Caco-2 (cell line): Measurements from ENCODE around the gene RGPD8. TPM values are rescaled to one million over a fixed set of nuclear protein-coding genes. Genes with fewer than 3 reads are reported as not detected.

Experiments used
- BruUV-seq: library from RNA; stranded (reverse); fragments of 400-500 nt; replicated peaks from 2 replicates; lab custom pipeline; 2021; lab: Mats Ljungman, UMichigan
- CTCF ChIA-PET: fragments of 300-600 bp; sonication (Branson Sonifier 250); formaldehyde crosslinking; loops from one replicate; lab custom pipeline; 2022; ENCODE audit warnings: antibody characterized with exemption; lab: Charles Lee
- POLR2A ChIA-PET: fragments of 300-600 bp; sonication (Branson Sonifier 250); formaldehyde crosslinking; loops from one replicate; lab custom pipeline; 2022; ENCODE audit warnings: antibody characterized with exemption; lab: Charles Lee
- DNase-seq, 2 experiments: peaks; one replicate each; pipeline versions ENCODE4 v3.0.0 to v3.0.0-alpha.2; 2020 to 2022
- H3K27me3 ChIP-seq: replicated peaks from 2 replicates; pipeline ENCODE4 v1.6.0; 2011; ENCODE audit warnings: low read length; ENCODE audit not compliant: control insufficient read depth, insufficient read depth
- H3K36me3 ChIP-seq: 2 replicates; pipeline ENCODE4 v1.5.1; 2011; ENCODE audit warnings: low read length; ENCODE audit not compliant: control insufficient read depth, insufficient read depth
- H3K4me1 ChIP-seq: fragments of 250-450 bp; sonication (Bioruptor Pico); 2 replicates; pipeline ENCODE4 v1.5.1; 2020; ENCODE audit warnings: mild to moderate bottlenecking
- H3K4me3 ChIP-seq: 2 replicates; pipeline ENCODE4 v1.5.1; 2011; ENCODE audit warnings: low read depth, mild to moderate bottlenecking, control low read depth, low read length
- H3K9me3 ChIP-seq: fragments of 250-450 bp; sonication (Bioruptor Pico); 2 replicates; pipeline ENCODE4 v1.5.1; 2020; ENCODE audit warnings: mild to moderate bottlenecking, moderate library complexity
- H3K27ac Mint-ChIP-seq: one replicate; pipeline ENCODE4 v1.8.0; 2022; ENCODE audit warnings: mixed read lengths; ENCODE audit not compliant: unreplicated experiment
- H3K27me3 Mint-ChIP-seq: one replicate; pipeline ENCODE4 v1.8.0; 2022; ENCODE audit warnings: mixed read lengths; ENCODE audit not compliant: insufficient read depth, unreplicated experiment
- H3K36me3 Mint-ChIP-seq: one replicate; pipeline ENCODE4 v1.8.0; 2022; ENCODE audit warnings: mild to moderate bottlenecking, mixed read lengths; ENCODE audit not compliant: insufficient read depth, unreplicated experiment
- H3K4me1 Mint-ChIP-seq: one replicate; pipeline ENCODE4 v1.8.0; 2022; ENCODE audit warnings: low read depth, mixed read lengths; ENCODE audit not compliant: unreplicated experiment
- H3K4me3 Mint-ChIP-seq: one replicate; pipeline ENCODE4 v1.8.0; 2022; ENCODE audit warnings: mild to moderate bottlenecking, moderate library complexity, mixed read lengths; ENCODE audit not compliant: unreplicated experiment
- H3K9me3 Mint-ChIP-seq: one replicate; pipeline ENCODE4 v1.8.0; 2022; ENCODE audit warnings: mixed read lengths; ENCODE audit not compliant: unreplicated experiment
- intact Hi-C: fragments of 100-400 bp; cut with micrococcal nuclease; formaldehyde crosslinking; loops from one replicate; pipeline ENCODE4 v1.10.0; 2022; ENCODE audit not compliant: unreplicated experiment
- total RNA-seq: library from RNA; stranded (reverse); gene quantifications from 2 replicates; pipeline ENCODE4 v1.2.3, GENCODE V29; 2022
- TF ChIP-seq, protein P1 (sequence below), 2 experiments: fragments of 200-600 bp in 1 of 2; IDR thresholded peaks; 1 replicate in 1 of 2; 2 replicates in 1 of 2; pipeline versions ENCODE4 v1.5.1 to v1.8.0; 2011 to 2022; ENCODE audit warnings: antibody characterized with exemption in 1 of 2, control low read depth in 1 of 2, inconsistent platforms in 1 of 2, low read depth in 1 of 2, low read length in 1 of 2, mild to moderate bottlenecking in 1 of 2, moderate library complexity in 1 of 2; ENCODE audit not compliant: insufficient read depth in 1 of 2, severe bottlenecking in 1 of 2, unreplicated experiment in 1 of 2

Gene RGPD8
- total RNA-seq, 1 experiment from 2014 or later: 17.5 TPM

DNA sequence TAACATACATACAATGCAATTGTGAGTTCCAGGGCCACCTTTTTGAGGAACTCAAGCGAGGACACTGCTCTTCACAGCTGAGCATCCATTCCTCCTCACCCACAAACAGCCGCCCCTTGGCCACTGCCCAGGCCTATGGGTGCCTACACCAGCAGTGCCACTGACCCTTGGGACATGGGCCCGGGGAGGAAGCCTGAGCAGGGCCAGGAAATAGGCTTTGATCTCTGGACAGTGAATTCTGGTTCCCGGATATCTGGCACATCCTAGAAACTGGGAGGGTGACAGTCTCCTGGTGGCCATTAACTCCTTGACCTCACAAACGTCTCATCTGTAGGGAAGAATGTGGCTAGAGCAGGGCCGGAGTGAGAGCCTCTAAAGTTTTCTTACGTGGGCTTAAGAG is 43.0 kb upstream of the RGPD8 start:
- Histone ChIP-seq H3K4me3 (no peak overlapping the region), H3K9me3 (no peaks in the 10 kb centered on the region), H3K4me1 (no peaks in the 10 kb centered on the region), H3K27me3 (no peaks in the 10 kb centered on the region), H3K36me3 (no peaks in the 10 kb centered on the region)
- Mint-ChIP-seq H3K36me3 (peaks cover 6% of the 10 kb centered on the region), H3K27ac (no peak overlapping the region), H3K9me3 (no peaks in the 10 kb centered on the region), H3K27me3 (no peaks in the 10 kb centered on the region), H3K4me1 (no peaks in the 10 kb centered on the region), H3K4me3 (no peak overlapping the region)
- intact Hi-C loops: no loop called here
- TF ChIP-seq, protein P1, sequence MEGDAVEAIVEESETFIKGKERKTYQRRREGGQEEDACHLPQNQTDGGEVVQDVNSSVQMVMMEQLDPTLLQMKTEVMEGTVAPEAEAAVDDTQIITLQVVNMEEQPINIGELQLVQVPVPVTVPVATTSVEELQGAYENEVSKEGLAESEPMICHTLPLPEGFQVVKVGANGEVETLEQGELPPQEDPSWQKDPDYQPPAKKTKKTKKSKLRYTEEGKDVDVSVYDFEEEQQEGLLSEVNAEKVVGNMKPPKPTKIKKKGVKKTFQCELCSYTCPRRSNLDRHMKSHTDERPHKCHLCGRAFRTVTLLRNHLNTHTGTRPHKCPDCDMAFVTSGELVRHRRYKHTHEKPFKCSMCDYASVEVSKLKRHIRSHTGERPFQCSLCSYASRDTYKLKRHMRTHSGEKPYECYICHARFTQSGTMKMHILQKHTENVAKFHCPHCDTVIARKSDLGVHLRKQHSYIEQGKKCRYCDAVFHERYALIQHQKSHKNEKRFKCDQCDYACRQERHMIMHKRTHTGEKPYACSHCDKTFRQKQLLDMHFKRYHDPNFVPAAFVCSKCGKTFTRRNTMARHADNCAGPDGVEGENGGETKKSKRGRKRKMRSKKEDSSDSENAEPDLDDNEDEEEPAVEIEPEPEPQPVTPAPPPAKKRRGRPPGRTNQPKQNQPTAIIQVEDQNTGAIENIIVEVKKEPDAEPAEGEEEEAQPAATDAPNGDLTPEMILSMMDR (IDR thresholded peaks at IDR 0.05; ENCODE audit: insufficient read depth in 1 of 2, low read depth in 1 of 2, low read length in 1 of 2, severe bottlenecking in 1 of 2, unreplicated experiment in 1 of 2): no peak
- DNase-seq: no peak
- ChIA-PET POLR2A (no interaction called here), CTCF (no interaction called here)
- no TSS peak for BruUV-seq

GRCh38 chr2:112474844-112475486 is 41.5 kb upstream of the RGPD8 start:
- H3K4me3 Mint-ChIP-seq: no peak overlapping the region
- H3K27ac Mint-ChIP-seq: no peak overlapping the region
- BruUV-seq: no TSS peak
- DNase-seq: no peak
- H3K4me1 ChIP-seq: no peaks in the 10 kb centered on the region
- no peak overlapping the region for H3K4me3 ChIP-seq
- ChIA-PET CTCF (no interaction called here), POLR2A (no interaction called here)
- no peaks in the 10 kb centered on the region for H3K4me1 Mint-ChIP-seq
- intact Hi-C loops: no loop called here
- no peaks in the 10 kb centered on the region for H3K36me3 Mint-ChIP-seq
- no peaks in the 10 kb centered on the region for H3K27me3 ChIP-seq
- TF ChIP-seq, protein P1 (IDR thresholded peaks at IDR 0.05; ENCODE audit: insufficient read depth in 1 of 2, low read depth in 1 of 2, low read length in 1 of 2, severe bottlenecking in 1 of 2, unreplicated experiment in 1 of 2): no peak
- no peaks in the 10 kb centered on the region for H3K36me3 ChIP-seq
- H3K9me3 ChIP-seq: no peaks in the 10 kb centered on the region
- H3K9me3 Mint-ChIP-seq: no peaks in the 10 kb centered on the region
- no peaks in the 10 kb centered on the region for H3K27me3 Mint-ChIP-seq

DNA sequence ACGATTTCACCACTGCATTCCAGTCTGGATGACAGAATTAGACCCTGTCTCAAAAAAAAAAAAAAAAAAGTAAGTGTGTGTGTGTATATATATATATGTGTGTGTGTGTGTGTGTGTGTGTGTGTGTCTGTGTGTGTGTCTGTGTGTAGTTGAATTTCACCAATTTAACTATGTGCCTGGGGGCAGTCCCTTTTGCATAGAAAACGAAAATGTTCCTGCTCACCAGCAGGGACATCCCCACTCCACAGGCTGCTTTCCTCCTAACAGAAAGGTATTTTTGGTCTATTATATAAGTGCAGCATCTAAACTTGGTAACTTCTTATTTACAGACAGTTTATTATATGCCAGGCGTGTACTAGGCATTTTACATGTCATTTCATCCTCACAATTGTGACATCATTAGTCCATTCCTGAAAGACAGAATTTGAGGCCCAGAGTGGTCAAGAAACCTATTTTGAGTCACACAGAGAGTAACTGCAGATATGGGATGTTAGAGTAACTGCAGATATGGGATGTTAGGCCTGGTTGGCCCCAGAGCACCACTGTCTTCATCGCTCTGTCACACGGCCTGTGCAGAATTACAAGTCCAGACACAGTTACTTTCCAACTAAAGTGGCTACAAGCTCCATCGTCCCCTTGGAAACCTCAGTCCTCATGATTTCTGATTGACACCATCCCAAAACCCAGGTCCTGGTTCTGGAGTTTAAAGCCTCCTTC is 39.3 kb upstream of the RGPD8 start:
- H3K4me1 Mint-ChIP-seq: no peaks in the 10 kb centered on the region
- ChIA-PET CTCF (no interaction called here), POLR2A (no interaction called here)
- no peaks in the 10 kb centered on the region; the same call in 1 of the 2 replicates for H3K9me3 ChIP-seq
- H3K4me3 Mint-ChIP-seq: no peak overlapping the region
- H3K27me3 Mint-ChIP-seq: no peaks in the 10 kb centered on the region
- TF ChIP-seq, protein P1 (IDR thresholded peaks at IDR 0.05; ENCODE audit: insufficient read depth in 1 of 2, low read depth in 1 of 2, low read length in 1 of 2, severe bottlenecking in 1 of 2, unreplicated experiment in 1 of 2): no peak
- H3K9me3 Mint-ChIP-seq: no peaks in the 10 kb centered on the region
- BruUV-seq: no TSS peak
- H3K4me3 ChIP-seq: no peak overlapping the region
- intact Hi-C loops: no loop called here
- H3K27me3 ChIP-seq: no peaks in the 10 kb centered on the region
- H3K27ac Mint-ChIP-seq: no peak overlapping the region
- no peaks in the 10 kb centered on the region for H3K36me3 Mint-ChIP-seq
- no peak for DNase-seq
- H3K36me3 ChIP-seq: no peaks in the 10 kb centered on the region
- no peaks in the 10 kb centered on the region for H3K4me1 ChIP-seq
